HG02981 (cell line): ENCODE data around the gene RCAN3.
"Not testable (repeated sequence)": the region's sequence is repeated elsewhere in the genome, so short reads cannot be mapped to it uniquely, and the experiment has no call there.

Experiments used
- ATAC-seq: cut with Tn5 transposase; IDR thresholded peaks from one replicate; pipeline ENCODE4 v1.9.1; 2021; ENCODE audit warnings: mild to moderate bottlenecking, moderate library complexity; ENCODE audit not compliant: unreplicated experiment

The RCAN3 gene

GRCh38 chr1:24548070-24548469, 45.4 kb downstream of the RCAN3 start:
- no peak for ATAC-seq

GRCh38 chr1:24549210-24549609, 46.6 kb downstream of the RCAN3 start:
- not testable (repeated sequence) for ATAC-seq

- ATAC-seq, result no peak
Measured at GRCh38 chr1:24551290-24551959, 48.8 kb downstream of the RCAN3 start.

GRCh38 chr1:24551960-24552571, 49.4 kb downstream of the RCAN3 start:
- no peak for ATAC-seq

- ATAC-seq, result no peak
Measured at GRCh38 chr1:24553931-24554330, 51.3 kb downstream of the RCAN3 start.

GRCh38 chr1:24554714-24555113, 52.1 kb downstream of the RCAN3 start:
- ATAC-seq, result no peak

GRCh38 chr1:24555591-24556413, 53.2 kb downstream of the RCAN3 start, which contains the start of gene NCMAP:
Gene NCMAP (plus strand): TSS chr1:24556087. CDS start chr1:24595431, 39,344 bp downstream.
- no peak for ATAC-seq

- no peak for ATAC-seq
Measured at GRCh38 chr1:24556414-24556795, 53.8 kb downstream of the RCAN3 start.

- no peak for ATAC-seq
Measured at GRCh38 chr1:24557220-24557619, 54.6 kb downstream of the RCAN3 start.

- no peak for ATAC-seq
Measured at GRCh38 chr1:24557711-24558131, 55.1 kb downstream of the RCAN3 start.

- ATAC-seq, result no peak
Measured at GRCh38 chr1:24558455-24558854, 55.8 kb downstream of the RCAN3 start.

- ATAC-seq, result no peak
Measured at GRCh38 chr1:24558902-24559791, 56.5 kb downstream of the RCAN3 start.

GRCh38 chr1:24560361-24560760, 57.7 kb downstream of the RCAN3 start:
- ATAC-seq, result no peak

GRCh38 chr1:24562625-24563024, 60.0 kb downstream of the RCAN3 start:
- no peak for ATAC-seq

GRCh38 chr1:24564695-24565094, 62.1 kb downstream of the RCAN3 start:
- no peak for ATAC-seq

- ATAC-seq, result no peak
Measured at GRCh38 chr1:24566236-24566867, 63.7 kb downstream of the RCAN3 start.

- ATAC-seq, result no peak
Measured at GRCh38 chr1:24567792-24568388, 65.3 kb downstream of the RCAN3 start.

GRCh38 chr1:24568475-24568874, 65.8 kb downstream of the RCAN3 start:
- no peak for ATAC-seq

- no peak for ATAC-seq
Measured at GRCh38 chr1:24570265-24571125, 67.9 kb downstream of the RCAN3 start.
